ENCODE results near the gene WHRN. TPM values are rescaled to one million over a fixed set of nuclear protein-coding genes. Genes with fewer than 3 reads are reported as not detected.

The WHRN gene
- total and polyA plus RNA-seq, 9 of the 15 experiments (the other 6 are each of a cell fraction or from before 2014, with no cell fraction given) = 0.31 to 14.1 (median 3.0) TPM

GRCh38 chr9:114465906-114466900, 39.1 kb downstream of the WHRN start:
- Histone ChIP-seq H3K27me3 (ENCODE audit: control insufficient read depth in 2 of 2, insufficient read depth in 2 of 2, low read length in 2 of 2) (no peaks in the 10 kb centered on the region), H3K36me3 (ENCODE audit: control insufficient read depth, insufficient read depth, low read length) (peaks cover 5% of the 10 kb centered on the region; the same call in 2 of the 3 replicates), H3K9me3 (replicated peaks; ENCODE audit: control insufficient read depth, insufficient read depth, low read depth, low read length) (no peaks in the 10 kb centered on the region), H3K9me1 (ENCODE audit: control insufficient read depth, insufficient read depth, low read length) (no peaks in the 10 kb centered on the region), H3K4me3 (no peak overlapping the region), H3K9ac (ENCODE audit: insufficient read depth in 1 of 2, low read depth in 2 of 2, low read length in 2 of 2) (no peak overlapping the region), H3K4me1 (replicated peaks in 1 of 2; ENCODE audit: control insufficient read depth in 2 of 2, insufficient read depth in 2 of 2, low read length in 2 of 2) (peaks cover 0 to 5% of the 10 kb centered on the region in 2 experiments; a peak in 1 of 5 replicates), H3K27ac (ENCODE audit: extremely low read depth, low read depth, low read length) (no peak overlapping the region), H3K79me2 (ENCODE audit: control insufficient read depth, insufficient read depth, low read length) (no peaks in the 10 kb centered on the region), H4K20me1 (replicated peaks; ENCODE audit: control insufficient read depth, insufficient read depth, low read length) (no peaks in the 10 kb centered on the region), H3K4me2 (ENCODE audit: insufficient read depth, low read length) (no peak overlapping the region), H2AFZ (ENCODE audit: low read depth, low read length) (no peak overlapping the region)
- WGBS (ENCODE audit: insufficient coverage, low coverage, missing lambda C conversion rate) = 79% methylated on average over 27 of the region's 28 CpGs
- in situ Hi-C loops (cut with MboI) = no loop called here
- CTCF ChIA-PET (ENCODE audit: low intra/inter-chr PET ratio) = no interaction called here
- BruUV-seq (replicated peaks) = no TSS peak
- POLR2A ChIA-PET = interaction anchor here (1.1 kb wide), 1 partner anchor 10 kb away, joined by 3 read pairs; no protein-coding TSS in a partner anchor
- FAIRE-seq (no peak), ATAC-seq (no peak), DNase-seq (ENCODE audit: extremely low read depth in 1 of 4, low spot score in 3 of 4) (no peak)
- intact Hi-C loops (cut with micrococcal nuclease) = no loop called here
- TF ChIP-seq ZNF766 (CRISPR knock-in tag; conservative IDR thresholded peaks at IDR 0.05) (no peak), ZNF77 (CRISPR knock-in tag; IDR thresholded peaks at IDR 0.05) (no peak), TCF3 (CRISPR knock-in tag; IDR thresholded peaks at IDR 0.05) (no peak), ILK (tag; IDR thresholded peaks at IDR 0.05; ENCODE audit: borderline replicate concordance, low read depth) (no peak), ARID3A (IDR thresholded peaks at IDR 0.05; ENCODE audit: borderline replicate concordance, low read depth, low read length) (no peak), ZNF174 (CRISPR knock-in tag; IDR thresholded peaks at IDR 0.05) (no peak), ZBTB11 (CRISPR knock-in tag; IDR thresholded peaks at IDR 0.05) (no peak), ZNF124 (CRISPR knock-in tag; IDR thresholded peaks at IDR 0.05) (no peak), ATF1 (CRISPR knock-in tag; IDR thresholded peaks at IDR 0.05) (no peak), ATF1 (tag; IDR thresholded peaks at IDR 0.05) (no peak), PHF20 (IDR thresholded peaks at IDR 0.05; ENCODE audit: partially characterized antibody) (no peak), CHAMP1 (IDR thresholded peaks at IDR 0.05) (no peak), SRF (CRISPR knock-in tag; IDR thresholded peaks at IDR 0.05) (no peak)

All from K562 (cell line).